ENCODE measurements around the gene FLNB. TPM values are rescaled to one million over a fixed set of nuclear protein-coding genes. Genes with fewer than 3 reads are reported as not detected.

FLNB gene
- total and polyA plus RNA-seq, 2 of the 13 experiments (the other 11 are each of a cell fraction or from before 2014, with no cell fraction given) = 106 to 130 TPM

DNA sequence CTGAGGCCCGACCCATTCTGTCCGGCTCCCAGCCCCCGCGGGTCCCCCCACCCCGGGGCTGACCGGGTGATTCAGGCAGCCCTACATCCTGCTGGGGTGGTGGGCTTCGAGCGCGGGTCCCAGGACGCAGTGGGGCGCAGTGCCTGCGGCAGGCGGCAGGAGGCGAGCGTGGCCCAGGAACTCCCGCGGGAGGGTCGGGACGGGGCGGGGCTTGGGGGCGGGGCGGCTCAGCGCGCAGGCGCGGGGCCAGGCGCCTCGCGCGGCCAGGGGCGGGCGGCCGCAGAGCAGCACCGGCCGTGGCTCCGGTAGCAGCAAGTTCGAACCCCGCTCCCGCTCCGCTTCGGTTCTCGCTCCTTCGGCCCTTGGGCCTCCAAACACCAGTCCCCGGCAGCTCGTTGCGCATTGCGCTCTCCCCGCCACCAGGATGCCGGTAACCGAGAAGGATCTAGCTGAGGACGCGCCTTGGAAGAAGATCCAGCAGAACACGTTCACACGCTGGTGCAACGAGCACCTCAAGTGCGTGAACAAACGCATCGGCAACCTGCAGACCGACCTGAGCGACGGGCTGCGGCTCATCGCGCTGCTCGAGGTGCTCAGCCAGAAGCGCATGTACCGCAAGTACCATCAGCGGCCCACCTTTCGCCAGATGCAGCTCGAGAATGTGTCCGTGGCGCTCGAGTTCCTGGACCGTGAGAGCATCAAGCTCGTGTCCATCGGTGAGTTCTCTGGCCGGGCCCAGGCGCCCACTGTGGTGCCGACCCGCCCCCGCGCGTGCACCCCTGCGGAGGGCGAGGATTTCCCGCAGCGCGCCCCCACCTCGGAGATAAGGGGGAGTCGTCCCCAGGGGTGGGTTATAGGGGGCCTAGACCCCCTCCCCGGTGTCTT is at the start of gene FLNB (continued):
- TF ChIP-seq, protein P1, sequence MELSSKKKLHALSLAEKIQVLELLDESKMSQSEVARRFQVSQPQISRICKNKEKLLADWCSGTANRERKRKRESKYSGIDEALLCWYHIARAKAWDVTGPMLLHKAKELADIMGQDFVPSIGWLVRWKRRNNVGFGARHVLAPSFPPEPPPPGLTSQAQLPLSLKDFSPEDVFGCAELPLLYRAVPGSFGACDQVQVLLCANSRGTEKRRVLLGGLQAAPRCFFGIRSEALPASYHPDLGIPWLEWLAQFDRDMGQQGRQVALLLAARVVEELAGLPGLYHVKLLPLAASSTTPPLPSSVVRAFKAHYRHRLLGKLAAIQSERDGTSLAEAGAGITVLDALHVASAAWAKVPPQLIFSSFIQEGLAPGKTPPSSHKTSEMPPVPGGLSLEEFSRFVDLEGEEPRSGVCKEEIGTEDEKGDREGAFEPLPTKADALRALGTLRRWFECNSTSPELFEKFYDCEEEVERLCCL (CRISPR knock-in tag; IDR thresholded peaks at IDR 0.05; ENCODE audit: borderline replicate concordance) = no peak
- TF ChIP-seq, protein P2, sequence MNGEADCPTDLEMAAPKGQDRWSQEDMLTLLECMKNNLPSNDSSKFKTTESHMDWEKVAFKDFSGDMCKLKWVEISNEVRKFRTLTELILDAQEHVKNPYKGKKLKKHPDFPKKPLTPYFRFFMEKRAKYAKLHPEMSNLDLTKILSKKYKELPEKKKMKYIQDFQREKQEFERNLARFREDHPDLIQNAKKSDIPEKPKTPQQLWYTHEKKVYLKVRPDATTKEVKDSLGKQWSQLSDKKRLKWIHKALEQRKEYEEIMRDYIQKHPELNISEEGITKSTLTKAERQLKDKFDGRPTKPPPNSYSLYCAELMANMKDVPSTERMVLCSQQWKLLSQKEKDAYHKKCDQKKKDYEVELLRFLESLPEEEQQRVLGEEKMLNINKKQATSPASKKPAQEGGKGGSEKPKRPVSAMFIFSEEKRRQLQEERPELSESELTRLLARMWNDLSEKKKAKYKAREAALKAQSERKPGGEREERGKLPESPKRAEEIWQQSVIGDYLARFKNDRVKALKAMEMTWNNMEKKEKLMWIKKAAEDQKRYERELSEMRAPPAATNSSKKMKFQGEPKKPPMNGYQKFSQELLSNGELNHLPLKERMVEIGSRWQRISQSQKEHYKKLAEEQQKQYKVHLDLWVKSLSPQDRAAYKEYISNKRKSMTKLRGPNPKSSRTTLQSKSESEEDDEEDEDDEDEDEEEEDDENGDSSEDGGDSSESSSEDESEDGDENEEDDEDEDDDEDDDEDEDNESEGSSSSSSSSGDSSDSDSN (CRISPR knock-in tag; IDR thresholded peaks at IDR 0.05) = peak; percentile 76
- TF ChIP-seq FOXK2 (IDR thresholded peaks at IDR 0.05) (no peak), ZNF292 (CRISPR knock-in tag; IDR thresholded peaks at IDR 0.05; ENCODE audit: borderline replicate concordance, low read depth) (peak; percentile 65; the same call in 1 of the 2 replicates), NKX3-1 (CRISPR knock-in tag; IDR thresholded peaks at IDR 0.05) (no peak), KMT2B (CRISPR knock-in tag; IDR thresholded peaks at IDR 0.05) (peak; percentile 33; the same call in 1 of the 2 replicates), ZNF83 (CRISPR knock-in tag; IDR thresholded peaks at IDR 0.05; ENCODE audit: borderline replicate concordance) (peak; percentile 96; the same call in 1 of the 2 replicates), ISX (CRISPR knock-in tag; conservative IDR thresholded peaks at IDR 0.05) (no peak), ZNF780A (CRISPR knock-in tag; IDR thresholded peaks at IDR 0.05) (peak; percentile 75; the same call in 1 of the 2 replicates), HNRNPLL (IDR thresholded peaks at IDR 0.05; ENCODE audit: low read depth, low read length, poor library complexity, severe bottlenecking) (peak; percentile 47), RNF2 (conservative IDR thresholded peaks at IDR 0.05; ENCODE audit: low read depth) (no peak), ZBTB7A (CRISPR knock-in tag; IDR thresholded peaks at IDR 0.05) (0 out of 2 replicates have a peak, but pooled peaks have one; percentile 70), KDM5A (IDR thresholded peaks at IDR 0.05; ENCODE audit: borderline replicate concordance, low read length) (peak; percentile 73)
- TF ChIP-seq, protein P3, sequence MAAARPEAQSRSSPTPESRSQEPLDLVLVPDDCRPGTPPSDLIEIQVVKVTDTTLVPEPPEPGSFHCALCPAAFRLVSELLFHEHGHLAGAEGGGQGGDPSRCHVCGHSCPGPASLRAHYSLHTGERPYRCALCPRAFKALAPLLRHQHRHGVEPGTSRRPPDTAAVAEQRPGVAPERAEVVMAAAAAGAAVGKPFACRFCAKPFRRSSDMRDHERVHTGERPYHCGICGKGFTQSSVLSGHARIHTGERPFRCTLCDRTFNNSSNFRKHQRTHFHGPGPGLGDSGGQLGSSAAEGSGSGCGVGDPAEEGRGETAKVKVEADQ (CRISPR knock-in tag; IDR thresholded peaks at IDR 0.05; ENCODE audit: borderline replicate concordance) = no peak
- TF ChIP-seq, protein P4, sequence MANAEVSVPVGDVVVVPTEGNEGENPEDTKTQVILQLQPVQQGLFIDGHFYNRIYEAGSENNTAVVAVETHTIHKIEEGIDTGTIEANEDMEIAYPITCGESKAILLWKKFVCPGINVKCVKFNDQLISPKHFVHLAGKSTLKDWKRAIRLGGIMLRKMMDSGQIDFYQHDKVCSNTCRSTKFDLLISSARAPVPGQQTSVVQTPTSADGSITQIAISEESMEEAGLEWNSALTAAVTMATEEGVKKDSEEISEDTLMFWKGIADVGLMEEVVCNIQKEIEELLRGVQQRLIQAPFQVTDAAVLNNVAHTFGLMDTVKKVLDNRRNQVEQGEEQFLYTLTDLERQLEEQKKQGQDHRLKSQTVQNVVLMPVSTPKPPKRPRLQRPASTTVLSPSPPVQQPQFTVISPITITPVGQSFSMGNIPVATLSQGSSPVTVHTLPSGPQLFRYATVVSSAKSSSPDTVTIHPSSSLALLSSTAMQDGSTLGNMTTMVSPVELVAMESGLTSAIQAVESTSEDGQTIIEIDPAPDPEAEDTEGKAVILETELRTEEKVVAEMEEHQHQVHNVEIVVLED (CRISPR knock-in tag; IDR thresholded peaks at IDR 0.05; ENCODE audit: borderline replicate concordance) = no peak; the same call in 1 of the 2 replicates
- TF ChIP-seq, protein P5, sequence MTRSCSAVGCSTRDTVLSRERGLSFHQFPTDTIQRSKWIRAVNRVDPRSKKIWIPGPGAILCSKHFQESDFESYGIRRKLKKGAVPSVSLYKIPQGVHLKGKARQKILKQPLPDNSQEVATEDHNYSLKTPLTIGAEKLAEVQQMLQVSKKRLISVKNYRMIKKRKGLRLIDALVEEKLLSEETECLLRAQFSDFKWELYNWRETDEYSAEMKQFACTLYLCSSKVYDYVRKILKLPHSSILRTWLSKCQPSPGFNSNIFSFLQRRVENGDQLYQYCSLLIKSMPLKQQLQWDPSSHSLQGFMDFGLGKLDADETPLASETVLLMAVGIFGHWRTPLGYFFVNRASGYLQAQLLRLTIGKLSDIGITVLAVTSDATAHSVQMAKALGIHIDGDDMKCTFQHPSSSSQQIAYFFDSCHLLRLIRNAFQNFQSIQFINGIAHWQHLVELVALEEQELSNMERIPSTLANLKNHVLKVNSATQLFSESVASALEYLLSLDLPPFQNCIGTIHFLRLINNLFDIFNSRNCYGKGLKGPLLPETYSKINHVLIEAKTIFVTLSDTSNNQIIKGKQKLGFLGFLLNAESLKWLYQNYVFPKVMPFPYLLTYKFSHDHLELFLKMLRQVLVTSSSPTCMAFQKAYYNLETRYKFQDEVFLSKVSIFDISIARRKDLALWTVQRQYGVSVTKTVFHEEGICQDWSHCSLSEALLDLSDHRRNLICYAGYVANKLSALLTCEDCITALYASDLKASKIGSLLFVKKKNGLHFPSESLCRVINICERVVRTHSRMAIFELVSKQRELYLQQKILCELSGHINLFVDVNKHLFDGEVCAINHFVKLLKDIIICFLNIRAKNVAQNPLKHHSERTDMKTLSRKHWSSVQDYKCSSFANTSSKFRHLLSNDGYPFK (CRISPR knock-in tag; IDR thresholded peaks at IDR 0.05; ENCODE audit: borderline replicate concordance) = 0 out of 2 replicates have a peak, but pooled peaks have one; percentile 51
- TF ChIP-seq, protein P6, sequence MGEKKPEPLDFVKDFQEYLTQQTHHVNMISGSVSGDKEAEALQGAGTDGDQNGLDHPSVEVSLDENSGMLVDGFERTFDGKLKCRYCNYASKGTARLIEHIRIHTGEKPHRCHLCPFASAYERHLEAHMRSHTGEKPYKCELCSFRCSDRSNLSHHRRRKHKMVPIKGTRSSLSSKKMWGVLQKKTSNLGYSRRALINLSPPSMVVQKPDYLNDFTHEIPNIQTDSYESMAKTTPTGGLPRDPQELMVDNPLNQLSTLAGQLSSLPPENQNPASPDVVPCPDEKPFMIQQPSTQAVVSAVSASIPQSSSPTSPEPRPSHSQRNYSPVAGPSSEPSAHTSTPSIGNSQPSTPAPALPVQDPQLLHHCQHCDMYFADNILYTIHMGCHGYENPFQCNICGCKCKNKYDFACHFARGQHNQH (CRISPR knock-in tag; IDR thresholded peaks at IDR 0.05) = peak; percentile 78; the same call in 1 of the 2 replicates
